ENCODE data around the gene TSPAN13.

The TSPAN13 gene

DNA sequence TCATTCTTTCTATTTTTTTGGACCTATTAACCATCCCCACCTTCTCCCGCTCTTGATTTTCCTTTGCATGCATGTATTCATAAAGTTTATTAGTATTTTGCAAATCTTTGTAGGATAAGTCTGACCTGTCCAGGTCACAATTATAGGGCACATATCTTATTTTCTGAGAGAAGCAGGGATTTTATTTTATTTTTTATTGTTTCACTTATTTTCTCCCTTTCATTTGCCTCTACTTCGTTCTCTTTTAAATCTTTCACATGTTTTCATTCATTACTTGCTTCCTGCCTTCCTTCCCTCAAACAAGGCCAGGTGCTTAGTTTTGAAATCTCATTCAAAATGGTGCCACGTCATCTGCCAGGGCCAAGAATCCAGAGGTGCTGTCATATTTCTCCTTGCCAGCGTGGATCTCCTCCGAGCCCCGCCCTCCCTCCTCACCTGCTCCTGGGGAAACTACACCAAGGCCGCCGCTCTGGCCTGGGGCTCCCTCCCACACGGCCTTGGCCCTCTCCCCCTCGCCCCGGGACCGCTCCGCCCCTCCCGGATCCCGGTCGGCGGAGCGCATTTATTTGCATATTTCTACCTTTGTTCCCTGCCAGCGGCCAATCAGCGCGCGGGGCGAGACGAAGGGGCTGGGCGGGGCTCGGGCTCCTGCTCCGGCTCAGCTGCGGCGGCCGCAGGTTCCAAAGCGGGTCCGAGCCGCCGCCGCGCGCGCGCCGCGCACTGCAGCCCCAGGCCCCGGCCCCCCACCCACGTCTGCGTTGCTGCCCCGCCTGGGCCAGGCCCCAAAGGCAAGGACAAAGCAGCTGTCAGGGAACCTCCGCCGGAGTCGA is at the start of gene TSPAN13:
TSS of gene TSPAN13 (plus strand) at position 654 of the 830 bp plus-strand sequence. CDS start 213 bp downstream, outside the sequence.
- peak; percentile 90 for DNase-seq (ENCODE audit: low spot score)

DNA sequence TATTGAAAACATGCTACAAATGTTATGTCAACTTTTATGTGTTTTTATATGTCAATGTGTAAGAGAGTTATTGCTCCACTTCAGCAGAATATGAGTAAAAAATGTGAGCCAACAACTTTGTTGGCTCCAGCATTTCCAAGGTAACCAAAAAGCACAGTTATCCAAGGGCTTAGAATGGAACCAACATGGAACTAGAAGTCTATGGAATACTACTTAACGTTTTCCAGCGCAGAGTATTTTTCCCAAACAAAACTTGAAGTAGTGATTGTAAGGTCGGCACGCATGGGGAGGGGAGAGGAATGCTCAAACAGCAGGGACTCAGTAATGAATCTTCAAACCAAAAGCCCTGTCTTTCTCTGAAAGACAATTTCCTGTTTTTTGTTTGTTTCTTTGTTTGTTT is 45.0 kb upstream of the TSPAN13 start:
- no peak for DNase-seq (ENCODE audit: low spot score)

DNA sequence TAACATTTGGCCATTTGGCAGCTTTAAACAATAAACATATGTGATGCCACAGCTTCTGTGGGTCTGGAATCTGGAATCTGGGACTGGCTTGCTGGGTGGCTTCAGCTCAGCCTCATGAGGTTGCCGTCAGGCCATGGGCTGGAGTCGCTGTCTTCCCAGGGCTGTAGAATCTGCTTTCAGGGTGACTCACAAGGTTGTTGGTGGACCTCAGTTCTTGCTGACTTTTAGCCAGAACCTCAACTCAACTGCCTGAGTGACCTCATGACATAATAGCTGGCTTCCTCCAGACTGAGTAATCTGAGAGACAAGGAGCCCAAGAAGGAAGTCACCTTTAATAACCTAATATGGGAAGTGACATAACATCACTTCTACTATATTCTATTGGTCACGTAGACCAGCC is 44.6 kb upstream of the TSPAN13 start:
- DNase-seq (ENCODE audit: low spot score), result peak; percentile 88

DNA sequence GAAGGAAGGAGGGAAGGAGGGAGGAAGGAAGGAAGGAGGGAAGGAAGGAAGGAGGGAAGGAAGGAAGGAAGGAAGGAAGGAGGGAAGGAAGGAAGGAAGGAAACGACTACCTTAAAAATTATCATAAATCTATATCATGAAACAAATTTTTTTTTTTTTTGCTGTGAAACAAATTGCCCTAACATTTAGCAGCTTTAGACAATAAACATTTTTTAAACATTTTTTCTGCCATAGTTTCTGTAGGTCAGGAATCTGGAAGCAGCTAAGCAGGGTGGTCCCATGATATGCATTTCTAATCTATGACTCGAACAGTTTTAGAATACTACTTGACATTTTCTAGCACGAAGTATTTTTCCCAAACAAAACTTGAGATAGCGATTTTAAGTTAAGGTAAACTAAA is 42.9 kb upstream of the TSPAN13 start:
- DNase-seq (ENCODE audit: low spot score), result no peak

DNA sequence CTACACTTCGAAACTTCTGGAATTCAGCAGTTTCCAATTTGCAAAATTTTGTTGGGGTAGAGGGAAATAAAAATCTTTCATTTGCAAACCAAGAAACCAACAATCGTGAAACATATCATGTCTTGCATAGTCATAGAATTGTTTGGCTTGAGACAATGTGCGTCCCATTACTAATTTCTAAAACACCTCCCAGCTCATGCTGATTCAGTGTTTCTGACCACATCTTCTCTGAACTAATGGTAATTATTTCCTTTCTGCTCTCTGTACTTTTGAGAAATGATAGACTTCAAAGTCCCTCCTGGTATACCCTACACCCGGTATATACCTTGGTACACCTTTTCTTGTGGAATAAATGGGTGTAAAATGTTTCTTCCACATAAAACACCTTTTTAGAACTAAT is 41.8 kb upstream of the TSPAN13 start:
- DNase-seq (ENCODE audit: low spot score), result peak; percentile 43

DNA sequence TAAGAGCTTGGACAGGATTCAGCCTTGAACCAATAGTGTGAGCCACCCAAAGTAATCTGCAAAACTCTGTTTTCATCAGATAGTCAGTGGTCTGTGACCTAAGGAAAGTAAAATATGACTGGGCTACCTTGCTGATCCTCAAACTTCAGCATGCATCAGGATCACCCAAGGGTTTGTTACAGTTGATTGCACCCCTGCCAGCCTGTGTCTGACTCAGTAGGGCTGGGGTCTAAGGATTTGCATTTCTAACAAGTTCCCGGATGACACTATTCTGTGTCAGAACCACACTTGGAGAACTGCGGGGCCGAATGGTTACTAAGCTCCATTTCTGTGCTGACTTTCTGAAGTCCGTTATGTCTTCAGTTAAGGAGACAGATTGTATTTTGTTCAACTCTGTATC is 40.6 kb upstream of the TSPAN13 start:
- no peak for DNase-seq (ENCODE audit: low spot score)

DNA sequence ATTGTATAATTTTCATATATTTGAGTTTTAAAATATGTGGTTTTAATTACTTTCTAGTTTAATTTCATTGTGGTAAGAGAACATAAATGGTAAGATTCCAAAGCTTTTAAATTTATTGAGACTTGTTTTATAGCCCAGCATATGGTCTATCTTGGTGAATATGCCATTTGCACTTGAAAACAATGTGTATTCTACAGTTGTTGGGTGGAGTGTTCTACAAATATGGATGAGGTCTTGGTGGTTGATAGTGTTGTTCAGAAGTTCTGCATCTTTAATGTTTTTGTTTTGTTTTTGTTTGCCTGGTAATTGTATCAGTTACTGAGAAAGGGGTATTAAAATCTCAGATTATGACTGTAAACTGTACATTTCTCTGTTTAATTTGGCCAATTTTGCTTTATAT is 37.6 kb upstream of the TSPAN13 start:
- no peak for DNase-seq (ENCODE audit: low spot score)

DNA sequence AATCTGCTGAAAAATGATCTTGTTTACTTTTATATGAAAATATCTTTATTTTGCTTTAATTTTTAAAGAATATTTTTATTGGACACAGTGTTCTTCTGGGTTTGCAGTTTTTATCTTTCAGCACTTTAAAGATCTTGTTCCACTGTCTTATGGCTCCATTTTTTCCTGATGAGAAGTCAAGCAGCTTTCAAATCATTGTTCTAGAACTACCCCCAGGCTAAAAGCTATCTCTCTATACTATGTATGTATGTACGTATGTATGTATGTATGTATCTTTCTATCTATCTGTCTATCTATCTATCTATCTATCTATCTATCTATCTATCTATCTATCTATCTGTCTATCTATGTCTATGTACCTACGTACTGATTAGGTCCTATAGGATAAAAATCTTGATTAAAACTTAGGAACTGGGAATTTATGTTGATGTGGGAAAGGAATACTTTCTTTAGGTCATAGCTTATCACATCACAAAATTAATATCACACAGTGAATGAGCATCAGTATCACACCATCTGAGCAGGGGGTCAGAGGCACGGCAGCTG is 35.4 kb upstream of the TSPAN13 start:
- DNase-seq (ENCODE audit: low spot score), result no peak

DNA sequence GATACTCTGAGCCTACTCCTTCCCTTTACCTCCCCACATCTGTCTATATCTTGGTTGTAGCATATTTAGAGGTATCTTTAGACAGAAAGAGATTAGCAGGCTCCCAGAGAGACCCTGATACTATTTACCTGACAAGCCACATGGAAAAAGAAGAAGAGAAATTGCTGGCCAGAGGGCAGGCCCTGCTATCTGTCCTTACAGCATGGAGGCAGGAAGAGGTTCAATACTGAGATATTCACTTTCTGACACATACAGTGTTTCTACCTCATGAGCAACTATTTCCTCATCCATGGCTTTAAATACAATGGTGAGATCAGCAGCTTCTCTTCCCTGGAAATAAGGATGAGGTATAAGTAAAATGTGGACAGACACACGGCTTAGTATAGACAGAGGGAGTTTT is 33.9 kb upstream of the TSPAN13 start:
- no peak for DNase-seq (ENCODE audit: low spot score)

DNA sequence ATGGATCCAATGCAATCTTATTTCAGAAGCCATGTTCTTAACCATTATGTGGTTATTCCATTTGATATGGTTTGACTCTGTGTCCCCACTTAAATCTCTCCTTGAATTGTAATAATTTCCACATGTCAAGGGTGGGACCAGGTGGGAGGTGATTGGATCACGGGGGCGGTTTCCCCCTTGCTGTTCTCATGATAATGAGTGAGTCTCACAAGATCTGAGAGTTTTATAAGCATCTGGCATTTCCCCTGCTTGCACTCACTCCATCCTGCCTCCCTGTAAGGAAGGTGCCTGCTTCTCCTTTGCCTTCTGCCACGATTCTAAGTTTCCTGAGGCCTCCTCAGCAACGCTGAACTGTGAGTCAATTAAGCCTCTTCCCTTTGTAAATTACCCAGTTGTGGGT is 32.0 kb upstream of the TSPAN13 start:
- no peak for DNase-seq (ENCODE audit: low spot score)

DNA sequence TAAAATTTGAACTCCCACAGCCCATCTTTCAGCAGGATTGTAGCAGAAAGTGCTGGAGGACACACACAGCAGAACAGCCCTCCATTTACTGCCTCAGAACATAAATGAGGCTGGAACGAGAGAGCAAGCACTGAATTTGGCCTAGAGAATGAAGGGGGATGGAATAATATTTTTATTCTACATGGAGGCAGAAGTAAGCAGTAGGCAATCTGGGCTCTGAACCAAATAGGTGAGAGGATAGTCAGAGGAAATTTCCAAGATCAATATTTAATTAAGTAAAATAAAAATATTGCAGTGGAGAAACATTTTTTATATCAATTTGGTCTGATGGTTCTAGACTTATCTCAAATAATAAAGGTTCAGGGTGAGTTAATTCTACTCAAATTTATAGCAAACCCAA is 29.2 kb upstream of the TSPAN13 start:
- DNase-seq (ENCODE audit: low spot score), result no peak

DNA sequence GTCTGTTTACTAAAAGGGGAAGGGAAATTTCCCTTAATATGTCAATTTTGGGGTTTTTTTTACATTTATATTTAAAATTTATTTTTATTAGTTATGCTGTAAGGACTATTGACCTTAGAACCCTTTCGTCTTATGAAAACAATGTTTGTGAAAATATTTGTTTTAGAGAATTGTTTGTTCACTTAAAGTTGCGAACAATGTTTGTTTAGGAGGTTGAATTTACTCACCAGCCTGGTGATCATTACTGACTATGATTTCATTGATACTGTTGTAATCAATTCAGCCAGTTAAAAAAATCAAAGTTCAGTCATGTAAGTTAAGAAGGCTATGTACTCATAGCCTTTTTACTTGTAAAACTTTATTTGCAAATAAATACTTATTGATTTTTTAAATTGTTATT is 27.4 kb upstream of the TSPAN13 start:
- no peak for DNase-seq (ENCODE audit: low spot score)

DNA sequence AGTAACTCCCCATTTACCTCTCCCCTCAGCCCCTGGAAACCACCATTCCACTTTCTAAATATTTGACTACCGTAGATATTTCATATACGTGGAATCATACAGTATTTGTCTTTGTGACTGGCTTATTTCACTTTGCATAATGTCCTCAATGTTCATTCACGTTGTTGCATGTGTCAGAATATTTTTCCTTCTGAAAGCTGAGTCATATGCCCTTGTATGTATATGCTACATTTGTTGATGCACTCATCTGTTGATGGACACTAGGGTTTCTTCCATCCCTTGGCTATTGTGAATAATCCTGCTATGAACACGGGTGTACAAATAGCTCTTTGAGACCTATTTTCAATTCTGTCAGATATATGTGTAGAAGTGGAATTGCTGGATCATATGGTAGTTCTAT is 25.8 kb upstream of the TSPAN13 start:
- no peak for DNase-seq (ENCODE audit: low spot score)

DNA sequence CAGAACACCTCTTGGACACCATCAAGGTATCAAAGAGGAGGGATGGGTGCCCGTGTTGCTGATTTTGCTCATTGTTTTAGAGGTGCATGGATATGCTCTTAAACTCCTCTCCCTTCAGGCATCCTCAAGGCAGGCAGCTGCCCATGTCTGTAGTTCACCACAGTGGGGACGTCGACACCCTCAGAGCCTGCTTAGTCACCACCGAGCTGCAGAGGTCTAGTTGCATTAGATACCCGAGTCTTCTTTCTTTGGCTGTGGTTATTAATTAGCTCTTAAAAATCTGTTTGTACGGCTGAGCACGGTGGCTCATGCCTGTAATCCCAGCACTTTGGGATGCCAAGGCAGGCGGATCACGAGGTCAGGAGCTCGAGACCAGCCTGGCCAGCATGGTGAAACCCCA is 24.7 kb upstream of the TSPAN13 start:
- no peak for DNase-seq (ENCODE audit: low spot score)

DNA sequence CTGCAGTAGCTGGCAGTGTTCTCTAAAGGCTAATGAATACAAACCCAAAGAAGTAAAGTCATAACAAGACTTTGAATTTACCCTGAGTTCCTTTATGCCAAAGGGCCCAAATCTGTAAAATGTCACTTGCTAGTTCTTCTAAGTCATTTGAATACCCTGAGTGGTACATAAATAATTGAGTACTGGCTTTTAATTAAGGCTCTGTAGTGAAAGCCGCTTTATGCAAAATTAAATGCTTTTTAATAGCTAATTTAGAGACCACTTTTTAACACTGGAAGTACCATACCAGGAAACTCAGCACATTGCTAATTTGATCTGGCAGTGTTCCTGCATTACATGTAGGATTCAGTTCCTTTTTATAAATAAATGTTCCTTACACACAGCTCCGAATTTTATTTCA is 24.0 kb upstream of the TSPAN13 start:
- DNase-seq (ENCODE audit: low spot score), result no peak

DNA sequence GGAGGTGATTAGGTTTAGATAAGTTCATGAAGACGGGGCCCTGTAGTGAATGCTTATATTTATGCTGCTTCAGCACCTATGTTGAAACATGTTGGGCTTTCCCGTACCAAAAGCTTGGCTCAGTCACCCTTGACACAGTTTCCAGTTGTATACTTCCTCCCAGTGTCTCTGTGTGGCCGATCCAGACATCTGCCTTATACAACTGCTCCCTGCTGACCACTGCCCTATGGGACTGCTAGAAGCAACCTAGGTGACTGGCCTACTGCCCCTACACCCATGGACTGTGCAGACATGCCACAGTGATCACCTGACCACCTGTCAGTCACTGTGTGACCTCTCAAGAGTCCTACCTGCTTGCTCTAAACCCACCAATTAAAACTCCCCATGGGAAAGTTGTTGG is 22.6 kb upstream of the TSPAN13 start:
- no peak for DNase-seq (ENCODE audit: low spot score)

DNA sequence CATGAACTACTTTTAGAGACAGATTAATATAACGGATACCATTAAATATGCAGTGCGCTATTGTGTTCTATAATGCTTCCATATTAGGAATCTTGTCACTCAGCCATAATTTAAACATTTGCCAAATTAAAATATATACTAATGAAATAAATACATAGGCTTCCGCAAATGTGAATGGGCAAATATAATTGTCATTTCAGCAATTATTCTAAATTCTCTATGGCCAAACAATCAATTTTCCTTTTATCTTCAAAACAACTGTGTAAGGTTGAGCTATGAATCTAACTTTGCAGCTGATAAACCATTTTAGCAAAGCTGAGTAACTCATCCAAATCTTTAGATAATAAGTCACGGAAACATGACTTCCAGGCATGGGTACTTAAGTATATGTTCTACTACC is 20.7 kb upstream of the TSPAN13 start:
- DNase-seq (ENCODE audit: low spot score), result no peak

DNA sequence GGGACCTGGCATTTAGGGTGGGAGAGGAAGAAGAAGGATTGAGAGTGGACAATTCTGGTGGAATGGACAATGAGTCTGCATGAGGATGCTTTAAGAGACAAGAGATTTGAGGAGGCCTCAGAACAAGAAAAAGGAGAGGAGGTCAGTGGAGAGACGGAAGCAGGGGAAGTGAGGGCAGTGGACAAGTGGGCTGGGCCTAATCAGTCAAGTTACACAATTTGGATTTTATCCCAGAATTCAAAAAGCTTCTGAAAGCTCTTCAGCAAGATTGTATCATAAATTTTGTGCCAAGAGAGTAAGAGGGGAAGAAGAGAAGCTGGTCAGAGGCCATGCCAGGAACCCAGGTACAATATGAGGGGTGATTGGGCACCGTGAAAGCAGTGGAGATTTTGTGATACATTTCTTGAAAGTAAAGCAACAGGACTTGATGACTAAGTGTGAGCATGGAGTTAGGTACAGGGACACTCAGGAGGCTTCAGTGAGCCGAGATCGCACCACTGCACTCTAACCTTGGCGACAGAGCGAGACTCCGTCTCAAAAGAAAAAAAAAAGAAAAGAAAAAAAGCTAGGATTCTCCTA is 19.3 kb upstream of the TSPAN13 start:
- DNase-seq (ENCODE audit: low spot score), result no peak

DNA sequence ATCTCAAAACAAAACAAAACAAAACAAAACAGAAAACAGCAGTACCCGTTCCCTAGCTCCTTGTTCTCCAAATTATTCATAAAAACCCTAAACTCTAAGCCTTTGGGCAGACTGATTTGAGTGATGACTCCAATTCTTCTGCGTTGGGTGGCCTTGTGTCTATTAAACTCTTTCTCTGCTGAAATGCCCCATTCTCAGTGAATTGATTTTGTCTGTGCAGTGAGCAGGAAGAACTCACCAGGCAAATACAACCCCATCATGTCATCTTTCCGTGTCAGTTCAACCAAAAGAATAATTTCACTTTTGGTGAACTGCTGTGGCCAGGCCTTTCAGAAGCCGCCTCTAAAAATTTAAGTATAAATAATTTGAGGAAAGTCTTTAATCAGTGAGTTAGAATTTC is 18.5 kb upstream of the TSPAN13 start:
- no peak for DNase-seq (ENCODE audit: low spot score)

DNA sequence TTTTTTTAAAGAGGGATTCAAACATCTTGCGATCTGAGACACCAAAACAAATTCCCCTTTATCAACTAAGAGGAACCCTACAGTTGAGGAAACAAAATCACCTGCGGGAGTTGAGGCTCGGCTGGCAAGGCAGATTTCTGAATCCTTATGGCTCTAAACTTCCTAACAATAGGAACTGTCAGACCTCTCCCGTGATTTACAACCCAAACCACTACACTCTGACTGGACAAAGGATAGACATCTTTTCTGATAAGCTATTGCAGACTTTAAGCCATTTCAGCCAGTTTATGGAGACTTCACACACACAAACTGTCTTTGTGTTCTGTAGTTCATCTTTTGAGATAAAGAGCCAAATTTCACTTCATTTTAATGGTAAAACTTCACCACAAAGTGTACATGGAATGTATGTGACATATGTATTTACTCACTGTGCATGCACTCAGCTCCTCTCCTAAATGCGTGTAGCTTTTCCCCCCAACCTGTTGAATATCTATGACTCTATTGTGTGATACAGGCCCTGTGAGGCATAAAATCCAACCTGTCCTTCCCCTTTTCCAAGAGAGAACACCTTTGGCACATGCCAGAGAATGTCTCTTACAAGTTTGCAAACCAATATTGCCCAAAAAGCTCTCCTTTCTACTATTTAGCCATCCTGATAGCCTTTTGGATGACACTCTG is 15.4 kb upstream of the TSPAN13 start:
- no peak for DNase-seq (ENCODE audit: low spot score)

DNA sequence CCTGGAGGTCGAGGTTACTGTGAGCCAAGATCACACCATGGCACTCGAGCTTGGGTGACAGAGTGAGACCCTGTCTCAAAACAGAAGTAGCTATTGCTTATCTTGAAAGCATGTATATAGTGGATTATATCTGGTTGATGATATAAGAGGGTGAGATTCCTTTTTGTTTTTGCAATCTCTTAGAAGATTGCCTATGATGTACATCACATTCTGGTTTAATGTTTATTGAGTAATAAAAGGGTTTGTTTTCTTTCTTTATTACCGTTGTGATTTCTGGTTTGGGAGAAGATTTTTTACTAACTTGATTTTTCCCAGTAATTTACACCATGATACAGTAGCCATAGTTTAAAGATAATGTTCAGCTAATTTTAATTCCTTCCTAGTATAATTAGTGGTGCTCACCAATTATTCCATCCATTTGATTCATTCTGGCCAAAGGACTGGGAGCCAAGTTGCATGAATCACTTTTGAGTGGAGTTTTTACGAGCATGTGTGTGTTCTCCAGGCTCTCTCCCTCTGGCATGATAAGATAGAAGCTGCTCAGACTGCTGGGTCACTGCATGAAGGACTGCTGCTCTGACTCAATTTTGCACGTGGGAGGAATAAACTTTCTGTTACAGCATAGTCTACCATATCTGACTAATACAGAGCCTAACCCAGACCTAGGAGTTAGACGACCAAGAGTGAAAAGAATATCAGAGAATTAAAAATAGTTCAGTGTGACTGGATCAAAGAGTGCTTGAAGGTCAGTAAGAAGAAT is 13.5 kb upstream of the TSPAN13 start:
- DNase-seq (ENCODE audit: low spot score), result peak; percentile 91

DNA sequence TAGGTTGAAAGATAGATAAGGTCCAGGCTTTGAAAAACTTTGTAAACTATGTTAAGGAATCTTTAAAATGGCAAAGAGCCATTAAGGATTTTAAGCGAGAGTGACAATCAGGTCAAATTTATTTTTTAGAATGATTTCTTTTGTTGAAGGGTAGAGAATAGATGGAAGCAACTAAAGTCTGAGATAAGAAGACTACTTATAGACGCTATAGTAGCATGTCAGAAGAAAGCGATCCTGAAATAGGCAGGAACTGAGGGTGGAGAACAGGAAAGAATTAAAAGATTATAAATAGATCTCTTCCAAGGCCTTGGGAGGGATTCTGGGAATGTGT is 13.0 kb upstream of the TSPAN13 start:
- no peak for DNase-seq (ENCODE audit: low spot score)

DNA sequence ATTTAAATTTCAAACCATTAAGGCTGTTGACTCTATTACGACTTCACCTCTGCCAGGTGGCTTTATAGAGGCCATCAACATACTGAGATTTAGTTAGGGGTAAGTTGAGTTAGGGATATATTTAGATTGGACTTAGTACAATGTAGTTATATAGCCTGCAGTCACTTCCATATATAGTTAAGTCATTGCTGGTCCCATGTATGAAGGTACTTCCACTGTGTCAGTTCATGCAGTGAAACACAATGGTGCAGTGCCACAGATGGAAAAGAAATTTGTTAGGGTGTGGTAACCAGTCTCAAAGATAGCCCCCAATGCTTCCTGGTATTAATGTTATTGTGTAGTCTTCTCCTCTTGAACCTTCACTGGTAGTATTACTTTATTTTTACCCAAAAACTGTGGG is 12.6 kb upstream of the TSPAN13 start:
- DNase-seq (ENCODE audit: low spot score), result no peak

Data from GM03348 (cell line).